MM.1S (cell line): ENCODE measurements around the gene WDR4.

ENCODE experiments used
- EZH2phosphoT487 ChIP-seq: fragments of 300-600 bp; sonication (generic); IDR thresholded peaks from 2 replicates; pipeline ENCODE4 v1.6.1; 2018; ENCODE audit warnings: antibody characterized with exemption, low read length
- TF ChIP-seq, protein P1 (sequence below): fragments of 300-600 bp; sonication (generic); IDR thresholded peaks from 2 replicates; pipeline ENCODE4 v1.5.1; 2016; ENCODE audit warnings: antibody characterized with exemption, low read length, mixed read lengths

DNA sequence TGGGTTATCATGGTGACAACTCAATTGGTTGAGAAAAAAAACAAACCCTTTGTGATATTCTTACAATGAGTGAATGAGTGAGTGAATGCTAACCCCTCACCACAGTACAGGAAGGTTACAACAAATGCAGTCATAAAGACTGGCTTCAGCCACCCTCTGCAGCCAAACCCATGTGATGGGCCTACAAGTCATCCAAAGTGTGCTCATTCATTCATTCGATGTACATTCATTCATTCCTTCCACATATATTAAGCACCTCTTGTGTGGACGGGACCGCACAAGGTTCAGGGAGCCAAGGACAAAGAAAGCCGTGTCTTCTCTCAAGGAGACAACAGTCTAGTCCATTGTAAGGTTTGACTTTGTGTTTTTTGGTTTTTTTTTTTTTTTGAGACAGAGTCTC lies 49.4 kb downstream of the WDR4 start:
- TF ChIP-seq, protein P1, sequence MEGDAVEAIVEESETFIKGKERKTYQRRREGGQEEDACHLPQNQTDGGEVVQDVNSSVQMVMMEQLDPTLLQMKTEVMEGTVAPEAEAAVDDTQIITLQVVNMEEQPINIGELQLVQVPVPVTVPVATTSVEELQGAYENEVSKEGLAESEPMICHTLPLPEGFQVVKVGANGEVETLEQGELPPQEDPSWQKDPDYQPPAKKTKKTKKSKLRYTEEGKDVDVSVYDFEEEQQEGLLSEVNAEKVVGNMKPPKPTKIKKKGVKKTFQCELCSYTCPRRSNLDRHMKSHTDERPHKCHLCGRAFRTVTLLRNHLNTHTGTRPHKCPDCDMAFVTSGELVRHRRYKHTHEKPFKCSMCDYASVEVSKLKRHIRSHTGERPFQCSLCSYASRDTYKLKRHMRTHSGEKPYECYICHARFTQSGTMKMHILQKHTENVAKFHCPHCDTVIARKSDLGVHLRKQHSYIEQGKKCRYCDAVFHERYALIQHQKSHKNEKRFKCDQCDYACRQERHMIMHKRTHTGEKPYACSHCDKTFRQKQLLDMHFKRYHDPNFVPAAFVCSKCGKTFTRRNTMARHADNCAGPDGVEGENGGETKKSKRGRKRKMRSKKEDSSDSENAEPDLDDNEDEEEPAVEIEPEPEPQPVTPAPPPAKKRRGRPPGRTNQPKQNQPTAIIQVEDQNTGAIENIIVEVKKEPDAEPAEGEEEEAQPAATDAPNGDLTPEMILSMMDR = no peak
- TF ChIP-seq EZH2phosphoT487 = no peak
